Hepatocyte (in vitro differentiated cells): ENCODE data around the gene MAGEB10. TPM values are rescaled to one million over a fixed set of nuclear protein-coding genes. Genes with fewer than 3 reads are reported as not detected.

Source experiments
- DNase-seq: peaks from one replicate; pipeline ENCODE4 v3.0.0-alpha.2; 2016; ENCODE audit warnings: low spot score
- H2AFZ ChIP-seq: fragments of 200-600 bp; sonication (generic); 2 replicates; pipeline ENCODE4 v1.6.0; 2016; ENCODE audit warnings: antibody characterized with exemption, mild to moderate bottlenecking
- H3K27ac ChIP-seq: fragments of 200-600 bp; sonication (generic); 2 replicates; pipeline ENCODE4 v1.5.1; 2016; ENCODE audit warnings: mild to moderate bottlenecking
- H3K27me3 ChIP-seq: fragments of 200-600 bp; sonication (generic); 2 replicates; pipeline ENCODE4 v1.6.1; 2016
- H3K36me3 ChIP-seq: fragments of 200-600 bp; sonication (generic); replicated peaks from 2 replicates; pipeline ENCODE4 v1.5.1; 2016; ENCODE audit warnings: low read depth; ENCODE audit not compliant: insufficient read depth
- H3K4me1 ChIP-seq: fragments of 200-600 bp; sonication (generic); 2 replicates; pipeline ENCODE4 v1.5.1; 2016; ENCODE audit warnings: mild to moderate bottlenecking, moderate library complexity; ENCODE audit not compliant: insufficient read depth
- H3K4me2 ChIP-seq: fragments of 200-600 bp; sonication (generic); 2 replicates; pipeline ENCODE4 v1.6.0; 2016
- H3K4me3 ChIP-seq: fragments of 200-600 bp; sonication (generic); 2 replicates; pipeline ENCODE4 v1.5.1; 2016; ENCODE audit warnings: mild to moderate bottlenecking
- H3K79me2 ChIP-seq: fragments of 200-600 bp; sonication (generic); 2 replicates; pipeline ENCODE4 v1.6.0; 2017; ENCODE audit warnings: mild to moderate bottlenecking
- H3K9me2 ChIP-seq: fragments of 200-600 bp; sonication (generic); replicated peaks from 2 replicates; pipeline ENCODE4 v1.6.0; 2017; ENCODE audit warnings: mild to moderate bottlenecking; ENCODE audit not compliant: insufficient read depth
- H3K9me3 ChIP-seq: fragments of 200-600 bp; sonication (generic); 2 replicates; pipeline ENCODE4 v1.5.1; 2016; ENCODE audit warnings: low read depth, mild to moderate bottlenecking
- H4K20me1 ChIP-seq: fragments of 200-600 bp; sonication (generic); 2 replicates; pipeline ENCODE4 v1.6.0; 2016; ENCODE audit warnings: mild to moderate bottlenecking; ENCODE audit not compliant: insufficient read depth, poor library complexity, severe bottlenecking
- CTCF ChIP-seq: fragments of 200-600 bp; sonication (generic); IDR thresholded peaks from 2 replicates; pipeline ENCODE4 v1.5.1; 2016; ENCODE audit warnings: antibody characterized with exemption, mild to moderate bottlenecking; ENCODE audit not compliant: poor library complexity
- EZH2 ChIP-seq: fragments of 200-600 bp; sonication (generic); IDR thresholded peaks from 2 replicates; pipeline ENCODE4 v1.6.1; 2016; ENCODE audit warnings: antibody characterized with exemption, mild to moderate bottlenecking, borderline replicate concordance
- EZH2phosphoT487 ChIP-seq: fragments of 200-600 bp; sonication (generic); IDR thresholded peaks from one replicate; pipeline ENCODE4 v1.6.1; 2018; ENCODE audit warnings: antibody characterized with exemption, mild to moderate bottlenecking, low read depth, moderate library complexity; ENCODE audit not compliant: unreplicated experiment, severe bottlenecking
- WGBS: methylation state at CpG from one replicate; pipeline ENCODE4 v1.1.6; 2016; ENCODE audit warnings: low lambda C conversion rate; ENCODE audit errors: missing lambda C conversion rate; 5-methylcytosine and 5-hydroxymethylcytosine counted together
- polyA plus RNA-seq: library from polyadenylated mRNA; unstranded; fragments of >200 nt; fragmentation: Nextera tagmentation; extraction: Ambion mirVana; gene quantifications from 2 replicates; pipeline ENCODE4 v1.2.1, GENCODE V29; 2016
- total RNA-seq: library from RNA; depleted of rRNA; stranded (reverse); fragments of >200 nt; gene quantifications from 2 replicates; pipeline ENCODE4 v1.2.3, GENCODE V29; 2014

MAGEB10 gene, protein sequence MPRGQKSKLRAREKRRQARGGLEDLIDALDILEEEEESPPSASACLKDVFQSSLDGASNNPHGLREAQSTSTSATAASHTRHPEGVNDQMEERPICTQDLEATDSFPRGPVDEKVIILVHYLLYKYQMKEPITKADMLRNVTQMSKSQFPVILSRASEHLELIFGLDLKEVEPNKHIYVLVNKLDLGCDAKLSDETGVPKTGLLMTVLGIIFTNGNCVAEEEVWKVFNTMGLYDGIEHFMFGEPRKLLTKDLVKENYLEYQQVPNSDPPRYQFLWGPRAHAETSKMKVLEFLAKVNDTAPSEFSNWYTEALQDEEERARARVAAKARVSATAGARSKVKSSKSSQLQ
- total RNA-seq (not detected in 2 replicates), polyA plus RNA-seq (not detected in 2 replicates)

DNA sequence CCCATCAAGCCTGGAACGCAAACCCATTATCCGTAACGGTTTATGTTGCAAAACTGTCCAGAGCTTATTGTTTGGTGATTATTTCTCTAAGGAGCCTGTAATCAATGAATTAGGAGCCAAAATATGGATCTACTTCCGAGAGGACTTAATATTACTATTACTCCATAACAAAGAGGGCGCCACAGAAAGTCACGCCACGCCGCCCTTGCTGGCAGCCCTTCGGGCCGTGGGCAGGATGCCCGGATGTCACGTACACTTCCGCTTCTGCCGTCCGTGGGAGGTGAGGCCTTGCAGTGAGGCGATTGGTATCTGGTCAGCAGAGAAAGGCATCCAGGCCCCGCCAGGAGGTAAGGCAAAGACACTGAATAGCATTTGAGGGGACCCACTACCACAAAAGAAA lies at the start of gene MAGEB10:
TSS of gene MAGEB10 (plus strand) at position 301 of the 400 bp plus-strand sequence. CDS start 13,317 bp downstream, outside the sequence.
- H3K4me3 ChIP-seq, result no peak within 1 kb of the TSS
- no peak for DNase-seq
- H3K27me3 ChIP-seq, result no peaks in the 10 kb centered on the region
- 90% methylated on average over 17 of the region's 17 CpGs for WGBS
- no peak within 1 kb of the TSS for H3K4me2 ChIP-seq
- H2AFZ ChIP-seq, result no peak within 1 kb of the TSS
- H3K27ac ChIP-seq, result no peak within 1 kb of the TSS
- no peaks in the 10 kb centered on the region for H3K36me3 ChIP-seq
- H4K20me1 ChIP-seq, result no peaks in the 10 kb centered on the region
- no peak for TF ChIP-seq EZH2
- TF ChIP-seq CTCF, result no peak
- no peak for TF ChIP-seq EZH2phosphoT487
- H3K79me2 ChIP-seq, result no peaks in the 10 kb centered on the region
- no peaks in the 10 kb centered on the region for H3K9me2 ChIP-seq
- H3K9me3 ChIP-seq, result no peaks in the 10 kb centered on the region
- no peaks in the 10 kb centered on the region for H3K4me1 ChIP-seq

DNA sequence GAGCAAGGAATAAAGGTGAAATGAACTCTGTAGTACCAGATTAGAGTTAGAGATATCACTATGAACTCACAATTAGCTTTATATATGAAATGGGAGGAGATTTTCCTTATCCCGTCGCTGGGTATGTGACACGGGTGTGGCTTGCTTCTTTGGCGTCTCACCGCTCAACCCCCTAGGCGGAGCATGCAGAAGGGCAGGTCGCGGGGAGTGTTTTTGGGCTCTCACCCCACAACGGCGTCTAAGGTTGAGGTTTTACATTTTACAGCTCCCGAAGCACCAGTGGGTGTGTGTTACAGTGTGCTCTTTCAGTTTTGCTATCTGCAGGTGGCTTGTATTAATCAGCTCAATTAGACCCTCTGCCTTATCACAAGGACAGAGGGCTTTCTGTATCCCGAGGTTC lies 42.1 kb upstream of the MAGEB10 start:
- Histone ChIP-seq H3K36me3 (no peaks in the 10 kb centered on the region), H3K9me3 (no peaks in the 10 kb centered on the region), H3K27ac (no peak overlapping the region), H3K4me3 (no peak overlapping the region), H4K20me1 (no peaks in the 10 kb centered on the region), H3K4me2 (no peak overlapping the region), H3K27me3 (no peaks in the 10 kb centered on the region), H3K4me1 (no peaks in the 10 kb centered on the region), H3K79me2 (no peaks in the 10 kb centered on the region), H3K9me2 (no peaks in the 10 kb centered on the region), H2AFZ (no peak overlapping the region)
- TF ChIP-seq CTCF, result no peak
- no peak for TF ChIP-seq EZH2phosphoT487
- no peak for TF ChIP-seq EZH2
- WGBS, result 89% methylated on average over 12 of the region's 12 CpGs
- no peak for DNase-seq

- no peaks in the 10 kb centered on the region for H3K9me3 ChIP-seq
- no peak overlapping the region for H3K27ac ChIP-seq
- no peaks in the 10 kb centered on the region for H3K79me2 ChIP-seq
- H3K4me2 ChIP-seq, result no peak overlapping the region
- H2AFZ ChIP-seq, result no peak overlapping the region
- H3K9me2 ChIP-seq, result no peaks in the 10 kb centered on the region
- TF ChIP-seq CTCF (no peak), EZH2 (no peak), EZH2phosphoT487 (no peak)
- no peak for DNase-seq
- no peaks in the 10 kb centered on the region for H3K27me3 ChIP-seq
- H3K4me1 ChIP-seq, result no peaks in the 10 kb centered on the region
- H3K4me3 ChIP-seq, result no peak overlapping the region
- H3K36me3 ChIP-seq, result no peaks in the 10 kb centered on the region
- H4K20me1 ChIP-seq, result no peaks in the 10 kb centered on the region
Measured at GRCh38 chrX:27767387-27767786, 40.4 kb upstream of the MAGEB10 start.
